ENCODE measurements around the gene XRRA1. TPM values are rescaled to one million over a fixed set of nuclear protein-coding genes. Genes with fewer than 3 reads are reported as not detected.
A peak's percentile ranks its signal among the peaks of the same experiment; 100 is the strongest.

The XRRA1 gene
- total and polyA plus RNA-seq, 12 donors: 3.1 to 50.2 (median 12.2) TPM

DNA sequence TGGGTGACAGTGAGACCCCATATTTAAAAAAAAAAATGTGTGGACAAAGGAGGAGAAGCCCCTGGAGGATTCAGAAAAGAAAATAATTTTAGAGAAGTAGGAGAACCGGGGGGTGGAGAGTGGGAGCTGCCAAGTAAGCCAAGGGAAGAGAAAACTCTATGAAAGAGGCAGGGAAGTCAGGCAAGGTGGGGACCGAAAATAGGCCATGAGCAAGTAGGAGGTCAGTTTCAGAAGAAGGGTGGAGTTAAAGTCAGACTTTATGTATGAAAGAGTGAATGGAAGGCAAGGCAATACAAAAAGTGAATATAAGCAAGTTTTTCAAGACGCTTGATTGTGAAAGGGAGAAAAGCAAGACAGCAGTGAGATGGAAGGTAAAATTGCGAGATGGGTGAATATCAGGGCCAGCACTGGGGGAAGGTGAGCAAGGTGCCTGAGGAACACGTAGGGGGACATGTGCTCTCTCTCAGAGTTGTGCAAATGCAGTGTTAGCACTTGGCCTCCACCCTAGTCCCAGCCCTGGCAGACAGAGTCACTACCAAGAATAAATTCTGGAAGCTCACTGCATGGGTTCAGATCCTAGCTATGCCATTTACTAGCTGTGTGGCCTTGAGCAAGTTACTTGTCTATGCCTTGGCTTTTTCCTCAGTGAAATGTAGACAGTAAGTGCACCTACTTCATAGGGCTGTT is 6.7 kb downstream of the XRRA1 start:
- no peak for DNase-seq
- Histone ChIP-seq H3K36me3 (replicated peaks in 1 of 2) (no peaks in the 10 kb centered on the region), H3K4me3 (no peak overlapping the region), H3K4me1 (replicated peaks in 1 of 2) (no peaks in the 10 kb centered on the region), H3K27me3 (no peaks in the 10 kb centered on the region), H3K9me3 (replicated peaks in 1 of 3) (no peaks in the 10 kb centered on the region), H3K27ac (no peak overlapping the region)
- 85 to 95% (median 89%) methylated on average over 5 of the region's 5 CpGs for WGBS, 4 donors
- intact Hi-C loops (cut with DNase I): no loop called here
- TF ChIP-seq, protein P1, sequence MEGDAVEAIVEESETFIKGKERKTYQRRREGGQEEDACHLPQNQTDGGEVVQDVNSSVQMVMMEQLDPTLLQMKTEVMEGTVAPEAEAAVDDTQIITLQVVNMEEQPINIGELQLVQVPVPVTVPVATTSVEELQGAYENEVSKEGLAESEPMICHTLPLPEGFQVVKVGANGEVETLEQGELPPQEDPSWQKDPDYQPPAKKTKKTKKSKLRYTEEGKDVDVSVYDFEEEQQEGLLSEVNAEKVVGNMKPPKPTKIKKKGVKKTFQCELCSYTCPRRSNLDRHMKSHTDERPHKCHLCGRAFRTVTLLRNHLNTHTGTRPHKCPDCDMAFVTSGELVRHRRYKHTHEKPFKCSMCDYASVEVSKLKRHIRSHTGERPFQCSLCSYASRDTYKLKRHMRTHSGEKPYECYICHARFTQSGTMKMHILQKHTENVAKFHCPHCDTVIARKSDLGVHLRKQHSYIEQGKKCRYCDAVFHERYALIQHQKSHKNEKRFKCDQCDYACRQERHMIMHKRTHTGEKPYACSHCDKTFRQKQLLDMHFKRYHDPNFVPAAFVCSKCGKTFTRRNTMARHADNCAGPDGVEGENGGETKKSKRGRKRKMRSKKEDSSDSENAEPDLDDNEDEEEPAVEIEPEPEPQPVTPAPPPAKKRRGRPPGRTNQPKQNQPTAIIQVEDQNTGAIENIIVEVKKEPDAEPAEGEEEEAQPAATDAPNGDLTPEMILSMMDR (IDR thresholded peaks at IDR 0.05): no peak
- TF ChIP-seq POLR2A (IDR thresholded peaks at IDR 0.05): no peak

DNA sequence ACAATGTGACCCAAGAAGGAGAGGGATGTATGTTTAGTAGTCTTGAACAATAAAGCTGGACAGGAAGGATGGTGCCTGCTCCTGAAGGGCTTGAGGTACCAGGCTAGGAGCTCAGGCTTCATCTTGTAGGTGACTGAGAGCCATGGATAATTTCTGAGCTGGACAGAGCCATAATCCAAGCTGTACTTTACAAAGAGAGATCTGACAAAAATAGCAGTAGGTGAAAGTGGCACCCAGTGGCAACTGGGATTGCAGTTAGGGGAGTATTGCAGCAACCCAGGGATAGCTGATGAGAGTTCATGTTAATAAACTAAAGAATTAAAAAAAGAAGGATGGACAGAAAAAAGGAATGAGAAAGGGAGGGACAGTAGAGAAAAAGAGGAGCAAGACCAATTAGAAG is 7.4 kb downstream of the XRRA1 start:
- Histone ChIP-seq H3K36me3 (replicated peaks in 1 of 2) (peaks cover 0 to 3% of the 10 kb centered on the region in 2 donors), H3K4me3 (no peak overlapping the region), H3K4me1 (replicated peaks in 1 of 2) (no peaks in the 10 kb centered on the region), H3K27ac (no peak overlapping the region), H3K27me3 (no peaks in the 10 kb centered on the region), H3K9me3 (replicated peaks in 1 of 3) (no peaks in the 10 kb centered on the region)
- no peak for TF ChIP-seq POLR2A (IDR thresholded peaks at IDR 0.05)
- TF ChIP-seq, protein P1 (IDR thresholded peaks at IDR 0.05): no peak
- DNase-seq: no peak
- intact Hi-C loops (cut with DNase I): no loop called here

DNA sequence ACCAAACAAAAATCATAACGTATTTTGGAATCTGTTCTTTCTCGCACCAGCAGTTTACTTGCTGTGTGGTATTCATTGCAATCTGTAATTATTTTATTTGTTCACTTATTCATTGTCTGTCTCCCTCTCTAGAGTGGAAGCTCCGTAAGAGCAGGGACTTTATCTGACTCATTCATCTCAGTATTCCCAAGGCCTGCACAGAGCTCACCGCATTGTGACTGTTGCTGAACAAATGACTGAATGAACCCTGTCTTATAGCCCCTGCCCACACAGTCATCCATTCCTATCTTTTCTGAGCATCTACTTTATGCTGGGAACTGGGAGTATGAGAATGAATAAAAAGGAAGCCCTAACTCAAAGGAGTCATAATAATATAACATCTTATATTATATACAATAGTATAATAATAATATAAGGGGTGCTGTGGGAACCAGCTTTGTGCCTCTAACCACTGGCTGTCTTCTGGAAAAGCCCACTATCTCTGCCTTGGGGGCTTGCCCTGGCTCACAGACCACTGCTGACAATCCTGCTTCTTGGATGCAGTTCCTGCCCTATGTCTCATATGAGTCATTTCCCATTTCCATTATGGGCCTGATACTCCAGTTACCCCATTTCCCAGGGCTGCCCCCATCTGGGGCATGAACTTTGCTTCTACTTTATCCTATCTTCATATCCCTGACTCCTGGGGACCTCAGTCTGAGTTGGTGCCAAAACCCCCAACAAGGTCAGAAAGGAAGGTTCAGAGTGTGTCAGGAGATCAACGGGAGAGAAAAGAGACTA is 11.0 kb downstream of the XRRA1 start:
- Histone ChIP-seq H3K9me3 (replicated peaks in 1 of 3) (no peaks in the 10 kb centered on the region), H3K36me3 (replicated peaks in 1 of 2) (peaks cover 0 to 17% of the 10 kb centered on the region in 2 donors), H3K4me3 (no peak overlapping the region), H3K27me3 (no peaks in the 10 kb centered on the region), H3K27ac (no peak overlapping the region), H3K4me1 (replicated peaks in 1 of 2) (no peaks in the 10 kb centered on the region)
- WGBS, 4 donors: 71 to 76% (median 73%) methylated on average over 5 of the region's 5 CpGs
- DNase-seq: peak in 2 of 7 donors; percentile 14 to 25
- TF ChIP-seq, protein P1 (IDR thresholded peaks at IDR 0.05): no peak
- no peak for TF ChIP-seq POLR2A (IDR thresholded peaks at IDR 0.05)
- intact Hi-C loops (cut with DNase I): no loop called here

DNA sequence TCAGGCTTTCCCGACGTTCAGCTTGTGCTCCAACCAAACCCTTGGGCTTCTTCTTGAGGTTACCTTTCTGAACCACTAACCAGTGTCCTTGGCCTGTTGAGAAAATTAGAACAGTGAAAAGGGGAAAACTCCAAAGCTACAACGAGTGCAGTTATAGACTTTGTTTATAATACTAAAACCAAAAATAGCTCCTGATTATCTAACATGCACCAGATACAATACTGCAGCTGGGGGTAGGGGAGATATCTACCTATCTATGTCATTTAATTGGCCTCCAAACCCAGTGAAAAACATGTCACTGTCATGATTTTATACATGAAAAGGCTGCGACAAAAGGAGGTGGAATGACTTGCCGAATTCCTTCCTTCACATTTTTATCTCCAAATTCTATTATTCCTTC is 11.9 kb downstream of the XRRA1 start:
- Histone ChIP-seq H3K27ac (no peak overlapping the region), H3K27me3 (no peaks in the 10 kb centered on the region), H3K4me3 (no peak overlapping the region), H3K4me1 (replicated peaks in 1 of 2) (no peaks in the 10 kb centered on the region), H3K9me3 (replicated peaks in 1 of 3) (no peaks in the 10 kb centered on the region), H3K36me3 (replicated peaks in 1 of 2) (peaks cover 0 to 17% of the 10 kb centered on the region in 2 donors)
- no peak for TF ChIP-seq POLR2A (IDR thresholded peaks at IDR 0.05)
- TF ChIP-seq, protein P1 (IDR thresholded peaks at IDR 0.05): no peak
- intact Hi-C loops (cut with DNase I): no loop called here
- no peak for DNase-seq
- WGBS, 4 donors: 79 to 89% (median 85%) methylated on average over 5 of the region's 5 CpGs
